ENCODE data around the gene XYLT1. TPM values are rescaled to one million over a fixed set of nuclear protein-coding genes. Genes with fewer than 3 reads are reported as not detected.

Gene XYLT1
- total RNA-seq, 1 experiment from 2014 or later, result 25.0 TPM

DNA sequence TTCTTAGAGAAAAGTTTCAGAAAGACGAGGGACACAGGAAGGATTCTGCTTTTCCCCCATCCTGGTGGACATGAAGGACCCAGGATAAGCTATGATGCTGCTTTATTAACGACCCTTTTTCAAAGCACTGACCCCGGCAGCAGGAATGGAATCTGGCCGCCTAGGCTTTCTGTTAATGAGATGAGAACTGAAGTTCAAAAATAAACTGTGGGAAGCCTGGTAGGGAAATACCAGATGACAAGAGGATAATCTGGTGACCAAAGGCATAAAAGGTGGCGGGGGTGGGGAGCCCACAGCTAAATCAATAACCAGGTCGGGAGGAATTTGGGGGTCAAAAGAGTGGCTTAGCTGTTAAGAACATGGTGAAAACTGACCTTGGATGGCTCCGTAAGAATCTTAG is 171.0 kb downstream of the XYLT1 start (continued):
- TF ChIP-seq, protein P1, sequence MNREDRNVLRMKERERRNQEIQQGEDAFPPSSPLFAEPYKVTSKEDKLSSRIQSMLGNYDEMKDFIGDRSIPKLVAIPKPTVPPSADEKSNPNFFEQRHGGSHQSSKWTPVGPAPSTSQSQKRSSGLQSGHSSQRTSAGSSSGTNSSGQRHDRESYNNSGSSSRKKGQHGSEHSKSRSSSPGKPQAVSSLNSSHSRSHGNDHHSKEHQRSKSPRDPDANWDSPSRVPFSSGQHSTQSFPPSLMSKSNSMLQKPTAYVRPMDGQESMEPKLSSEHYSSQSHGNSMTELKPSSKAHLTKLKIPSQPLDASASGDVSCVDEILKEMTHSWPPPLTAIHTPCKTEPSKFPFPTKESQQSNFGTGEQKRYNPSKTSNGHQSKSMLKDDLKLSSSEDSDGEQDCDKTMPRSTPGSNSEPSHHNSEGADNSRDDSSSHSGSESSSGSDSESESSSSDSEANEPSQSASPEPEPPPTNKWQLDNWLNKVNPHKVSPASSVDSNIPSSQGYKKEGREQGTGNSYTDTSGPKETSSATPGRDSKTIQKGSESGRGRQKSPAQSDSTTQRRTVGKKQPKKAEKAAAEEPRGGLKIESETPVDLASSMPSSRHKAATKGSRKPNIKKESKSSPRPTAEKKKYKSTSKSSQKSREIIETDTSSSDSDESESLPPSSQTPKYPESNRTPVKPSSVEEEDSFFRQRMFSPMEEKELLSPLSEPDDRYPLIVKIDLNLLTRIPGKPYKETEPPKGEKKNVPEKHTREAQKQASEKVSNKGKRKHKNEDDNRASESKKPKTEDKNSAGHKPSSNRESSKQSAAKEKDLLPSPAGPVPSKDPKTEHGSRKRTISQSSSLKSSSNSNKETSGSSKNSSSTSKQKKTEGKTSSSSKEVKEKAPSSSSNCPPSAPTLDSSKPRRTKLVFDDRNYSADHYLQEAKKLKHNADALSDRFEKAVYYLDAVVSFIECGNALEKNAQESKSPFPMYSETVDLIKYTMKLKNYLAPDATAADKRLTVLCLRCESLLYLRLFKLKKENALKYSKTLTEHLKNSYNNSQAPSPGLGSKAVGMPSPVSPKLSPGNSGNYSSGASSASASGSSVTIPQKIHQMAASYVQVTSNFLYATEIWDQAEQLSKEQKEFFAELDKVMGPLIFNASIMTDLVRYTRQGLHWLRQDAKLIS (CRISPR knock-in tag; IDR thresholded peaks at IDR 0.05; ENCODE audit: borderline replicate concordance), result no peak
- no peak for TF ChIP-seq RELA (CRISPR knock-in tag; IDR thresholded peaks at IDR 0.05; ENCODE audit: borderline replicate concordance)
- TF ChIP-seq, protein P2, sequence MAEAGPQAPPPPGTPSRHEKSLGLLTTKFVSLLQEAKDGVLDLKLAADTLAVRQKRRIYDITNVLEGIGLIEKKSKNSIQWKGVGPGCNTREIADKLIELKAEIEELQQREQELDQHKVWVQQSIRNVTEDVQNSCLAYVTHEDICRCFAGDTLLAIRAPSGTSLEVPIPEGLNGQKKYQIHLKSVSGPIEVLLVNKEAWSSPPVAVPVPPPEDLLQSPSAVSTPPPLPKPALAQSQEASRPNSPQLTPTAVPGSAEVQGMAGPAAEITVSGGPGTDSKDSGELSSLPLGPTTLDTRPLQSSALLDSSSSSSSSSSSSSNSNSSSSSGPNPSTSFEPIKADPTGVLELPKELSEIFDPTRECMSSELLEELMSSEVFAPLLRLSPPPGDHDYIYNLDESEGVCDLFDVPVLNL (CRISPR knock-in tag; IDR thresholded peaks at IDR 0.05; ENCODE audit: borderline replicate concordance, low read depth), result no peak
- no peak for TF ChIP-seq ELF4 (CRISPR knock-in tag; IDR thresholded peaks at IDR 0.05; ENCODE audit: low read depth)

DNA sequence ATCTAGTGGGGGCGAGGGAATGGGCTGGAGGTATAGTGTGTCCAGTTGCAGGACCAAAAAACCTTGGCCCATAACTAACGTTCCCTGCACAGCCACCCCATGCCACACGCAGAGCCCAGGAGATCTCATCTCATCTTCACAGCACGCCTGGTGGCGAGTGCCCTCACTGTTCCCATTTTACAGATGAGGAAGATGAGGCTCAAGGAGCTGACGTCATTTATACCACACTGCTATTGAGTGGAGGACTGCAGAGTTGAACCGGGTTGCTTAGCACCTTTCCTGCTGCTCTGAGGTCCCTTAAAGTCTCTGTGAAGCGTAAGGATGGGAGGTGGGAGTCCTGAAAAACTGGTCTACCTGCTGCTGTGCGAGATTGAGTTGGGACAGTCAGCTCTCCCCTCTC is 172.5 kb downstream of the XYLT1 start:
- POLR2A ChIA-PET, result no interaction called here

DNA sequence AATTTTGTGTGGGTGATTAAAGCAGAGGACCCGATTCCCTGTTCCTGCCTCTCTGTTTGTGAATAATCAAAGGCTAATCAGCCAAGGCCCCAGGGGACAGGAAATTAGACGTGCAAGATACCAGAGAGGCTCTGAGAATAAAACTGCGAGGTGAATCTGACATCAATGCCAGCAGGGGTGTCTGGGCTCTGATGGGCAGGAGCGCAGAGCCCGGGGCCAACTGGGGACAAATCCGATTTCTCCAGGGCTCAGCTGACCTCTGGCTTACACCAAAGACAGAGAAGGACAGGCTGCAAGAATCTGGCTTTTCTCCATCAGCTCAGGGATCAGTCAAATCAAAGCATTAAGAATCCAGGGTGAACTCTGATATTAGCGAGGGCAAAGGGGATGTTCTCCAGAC is 174.3 kb downstream of the XYLT1 start:
- H3K9me3 Mint-ChIP-seq, result no peaks in the 10 kb centered on the region
- ChIA-PET POLR2A (no interaction called here), CTCF (no interaction called here)
- no peak; the same call in 1 of the 2 replicates for ATAC-seq
- H3K36me3 Mint-ChIP-seq, result no peaks in the 10 kb centered on the region
- peaks cover 38% of the 10 kb centered on the region for H3K4me1 Mint-ChIP-seq
- H3K27ac Mint-ChIP-seq, result peak overlapping the region; percentile 3; the same call in 1 of the 2 replicates
- no peak for DNase-seq (ENCODE audit: low spot score)
- no peaks in the 10 kb centered on the region for H3K27me3 Mint-ChIP-seq (ENCODE audit: low read depth)
- no peak overlapping the region for H3K4me3 Mint-ChIP-seq
- TF ChIP-seq SOX15 (CRISPR knock-in tag; IDR thresholded peaks at IDR 0.05) (no peak), ZBTB21 (CRISPR knock-in tag; IDR thresholded peaks at IDR 0.05; ENCODE audit: borderline replicate concordance) (no peak), NR3C1 (CRISPR knock-in tag; conservative IDR thresholded peaks at IDR 0.05; ENCODE audit: low read depth) (no peak), TP53 (CRISPR knock-in tag; IDR thresholded peaks at IDR 0.05) (no peak), PRRX2 (CRISPR knock-in tag; IDR thresholded peaks at IDR 0.05) (no peak), EMX1 (CRISPR knock-in tag; IDR thresholded peaks at IDR 0.05) (no peak), GABPB1 (CRISPR knock-in tag; IDR thresholded peaks at IDR 0.05) (no peak)
- TF ChIP-seq, protein P3, sequence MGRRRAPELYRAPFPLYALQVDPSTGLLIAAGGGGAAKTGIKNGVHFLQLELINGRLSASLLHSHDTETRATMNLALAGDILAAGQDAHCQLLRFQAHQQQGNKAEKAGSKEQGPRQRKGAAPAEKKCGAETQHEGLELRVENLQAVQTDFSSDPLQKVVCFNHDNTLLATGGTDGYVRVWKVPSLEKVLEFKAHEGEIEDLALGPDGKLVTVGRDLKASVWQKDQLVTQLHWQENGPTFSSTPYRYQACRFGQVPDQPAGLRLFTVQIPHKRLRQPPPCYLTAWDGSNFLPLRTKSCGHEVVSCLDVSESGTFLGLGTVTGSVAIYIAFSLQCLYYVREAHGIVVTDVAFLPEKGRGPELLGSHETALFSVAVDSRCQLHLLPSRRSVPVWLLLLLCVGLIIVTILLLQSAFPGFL (CRISPR knock-in tag; IDR thresholded peaks at IDR 0.05; ENCODE audit: borderline replicate concordance), result no peak
- TF ChIP-seq, protein P4, sequence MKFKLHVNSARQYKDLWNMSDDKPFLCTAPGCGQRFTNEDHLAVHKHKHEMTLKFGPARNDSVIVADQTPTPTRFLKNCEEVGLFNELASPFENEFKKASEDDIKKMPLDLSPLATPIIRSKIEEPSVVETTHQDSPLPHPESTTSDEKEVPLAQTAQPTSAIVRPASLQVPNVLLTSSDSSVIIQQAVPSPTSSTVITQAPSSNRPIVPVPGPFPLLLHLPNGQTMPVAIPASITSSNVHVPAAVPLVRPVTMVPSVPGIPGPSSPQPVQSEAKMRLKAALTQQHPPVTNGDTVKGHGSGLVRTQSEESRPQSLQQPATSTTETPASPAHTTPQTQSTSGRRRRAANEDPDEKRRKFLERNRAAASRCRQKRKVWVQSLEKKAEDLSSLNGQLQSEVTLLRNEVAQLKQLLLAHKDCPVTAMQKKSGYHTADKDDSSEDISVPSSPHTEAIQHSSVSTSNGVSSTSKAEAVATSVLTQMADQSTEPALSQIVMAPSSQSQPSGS (CRISPR knock-in tag; IDR thresholded peaks at IDR 0.05; ENCODE audit: borderline replicate concordance, low read depth), result no peak
- TF ChIP-seq, protein P5, sequence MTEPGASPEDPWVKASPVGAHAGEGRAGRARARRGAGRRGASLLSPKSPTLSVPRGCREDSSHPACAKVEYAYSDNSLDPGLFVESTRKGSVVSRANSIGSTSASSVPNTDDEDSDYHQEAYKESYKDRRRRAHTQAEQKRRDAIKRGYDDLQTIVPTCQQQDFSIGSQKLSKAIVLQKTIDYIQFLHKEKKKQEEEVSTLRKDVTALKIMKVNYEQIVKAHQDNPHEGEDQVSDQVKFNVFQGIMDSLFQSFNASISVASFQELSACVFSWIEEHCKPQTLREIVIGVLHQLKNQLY (CRISPR knock-in tag; IDR thresholded peaks at IDR 0.05), result no peak
- TF ChIP-seq, protein P6, sequence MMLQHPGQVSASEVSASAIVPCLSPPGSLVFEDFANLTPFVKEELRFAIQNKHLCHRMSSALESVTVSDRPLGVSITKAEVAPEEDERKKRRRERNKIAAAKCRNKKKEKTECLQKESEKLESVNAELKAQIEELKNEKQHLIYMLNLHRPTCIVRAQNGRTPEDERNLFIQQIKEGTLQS (CRISPR knock-in tag; conservative IDR thresholded peaks at IDR 0.05), result no peak
- TF ChIP-seq, protein P7, sequence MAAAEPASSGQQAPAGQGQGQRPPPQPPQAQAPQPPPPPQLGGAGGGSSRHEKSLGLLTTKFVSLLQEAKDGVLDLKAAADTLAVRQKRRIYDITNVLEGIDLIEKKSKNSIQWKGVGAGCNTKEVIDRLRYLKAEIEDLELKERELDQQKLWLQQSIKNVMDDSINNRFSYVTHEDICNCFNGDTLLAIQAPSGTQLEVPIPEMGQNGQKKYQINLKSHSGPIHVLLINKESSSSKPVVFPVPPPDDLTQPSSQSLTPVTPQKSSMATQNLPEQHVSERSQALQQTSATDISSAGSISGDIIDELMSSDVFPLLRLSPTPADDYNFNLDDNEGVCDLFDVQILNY (CRISPR knock-in tag; IDR thresholded peaks at IDR 0.05), result no peak
- TF ChIP-seq, protein P8, sequence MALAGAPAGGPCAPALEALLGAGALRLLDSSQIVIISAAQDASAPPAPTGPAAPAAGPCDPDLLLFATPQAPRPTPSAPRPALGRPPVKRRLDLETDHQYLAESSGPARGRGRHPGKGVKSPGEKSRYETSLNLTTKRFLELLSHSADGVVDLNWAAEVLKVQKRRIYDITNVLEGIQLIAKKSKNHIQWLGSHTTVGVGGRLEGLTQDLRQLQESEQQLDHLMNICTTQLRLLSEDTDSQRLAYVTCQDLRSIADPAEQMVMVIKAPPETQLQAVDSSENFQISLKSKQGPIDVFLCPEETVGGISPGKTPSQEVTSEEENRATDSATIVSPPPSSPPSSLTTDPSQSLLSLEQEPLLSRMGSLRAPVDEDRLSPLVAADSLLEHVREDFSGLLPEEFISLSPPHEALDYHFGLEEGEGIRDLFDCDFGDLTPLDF (CRISPR knock-in tag; IDR thresholded peaks at IDR 0.05), result no peak
- TF ChIP-seq, protein P9, sequence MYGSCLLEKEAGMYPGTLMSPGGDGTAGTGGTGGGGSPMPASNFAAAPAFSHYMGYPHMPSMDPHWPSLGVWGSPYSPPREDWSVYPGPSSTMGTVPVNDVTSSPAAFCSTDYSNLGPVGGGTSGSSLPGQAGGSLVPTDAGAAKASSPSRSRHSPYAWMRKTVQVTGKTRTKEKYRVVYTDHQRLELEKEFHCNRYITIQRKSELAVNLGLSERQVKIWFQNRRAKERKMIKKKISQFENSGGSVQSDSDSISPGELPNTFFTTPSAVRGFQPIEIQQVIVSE (CRISPR knock-in tag; IDR thresholded peaks at IDR 0.05; ENCODE audit: borderline replicate concordance), result no peak

More for the DNA sequence above, 172.5 kb downstream of the XYLT1 start:
- TF ChIP-seq JAZF1 (CRISPR knock-in tag; IDR thresholded peaks at IDR 0.05) (no peak), NFATC4 (CRISPR knock-in tag; IDR thresholded peaks at IDR 0.05) (no peak), ZNF219 (CRISPR knock-in tag; IDR thresholded peaks at IDR 0.05; ENCODE audit: borderline replicate concordance) (no peak), ZBTB21 (CRISPR knock-in tag; IDR thresholded peaks at IDR 0.05; ENCODE audit: borderline replicate concordance) (no peak)
- TF ChIP-seq, protein P3 (CRISPR knock-in tag; IDR thresholded peaks at IDR 0.05; ENCODE audit: borderline replicate concordance), result no peak
- no peak for DNase-seq (ENCODE audit: low spot score)
- Mint-ChIP-seq H3K27me3 (ENCODE audit: low read depth) (no peaks in the 10 kb centered on the region), H3K27ac (no peak overlapping the region), H3K36me3 (no peaks in the 10 kb centered on the region), H3K9me3 (no peaks in the 10 kb centered on the region), H3K4me1 (peaks cover 51% of the 10 kb centered on the region), H3K4me3 (no peak overlapping the region)
- no peak for ATAC-seq
- CTCF ChIA-PET, result no interaction called here
